GM21526 (cell line): Measurements from ENCODE around the gene NRAS.
"Not testable (repeated sequence)": the region's sequence is repeated elsewhere in the genome, so short reads cannot be mapped to it uniquely, and the experiment has no call there.

ENCODE experiments used
- ATAC-seq: cut with Tn5 transposase; IDR thresholded peaks from one replicate; pipeline ENCODE4 v1.9.1; 2021; ENCODE audit warnings: moderate library complexity; ENCODE audit not compliant: unreplicated experiment, low FRiP score

Gene NRAS

DNA sequence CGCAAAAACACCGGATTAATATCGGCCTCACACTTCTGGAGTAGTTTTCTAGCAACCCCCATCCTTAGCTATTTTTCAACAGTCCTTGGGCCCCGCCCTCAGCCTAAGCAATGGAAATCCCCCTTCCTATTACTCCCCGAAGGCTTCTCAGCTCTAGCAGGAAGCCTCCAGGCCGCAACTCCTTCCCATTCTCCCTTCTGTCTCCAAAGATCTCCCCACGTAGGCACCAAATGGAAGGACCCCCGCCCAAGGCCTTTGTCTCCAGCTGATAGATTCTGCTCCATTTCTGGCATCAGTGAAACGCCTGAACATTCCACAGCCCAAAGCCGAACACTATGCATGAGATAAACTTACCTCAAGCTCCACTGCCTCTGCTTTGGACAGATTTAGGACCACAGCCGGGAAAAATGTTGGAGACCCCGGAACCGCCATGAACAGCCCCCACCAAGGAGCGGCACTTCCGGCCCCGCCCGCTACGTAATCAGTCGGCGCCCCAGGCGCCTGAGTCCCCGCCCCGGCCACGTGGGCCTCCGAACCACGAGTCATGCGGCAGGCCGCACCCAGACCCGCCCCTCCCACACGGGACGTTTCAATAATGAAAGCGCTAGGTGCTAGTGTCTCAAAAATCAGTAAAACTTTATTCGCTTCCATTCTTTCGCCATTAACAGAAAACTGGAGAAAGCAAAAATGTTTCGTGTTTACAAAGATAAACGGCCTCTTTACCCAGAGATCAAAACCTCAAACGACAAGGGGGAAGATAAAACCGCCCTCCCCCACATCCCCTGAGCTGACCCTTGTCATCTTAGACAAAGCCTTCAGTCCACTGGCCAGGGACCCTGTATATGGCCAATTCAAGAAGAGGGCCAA is at the start of gene NRAS:
Gene NRAS (minus strand): TSS at position 468 of the 867 bp plus-strand sequence. CDS start 611 bp downstream, outside the sequence.
- ATAC-seq, result peak; percentile 95

GRCh38 chr1:114764689-114765088 is 48.1 kb upstream of the NRAS start:
- ATAC-seq, result no peak

GRCh38 chr1:114758256-114758832 is 41.8 kb upstream of the NRAS start:
- no peak for ATAC-seq

DNA sequence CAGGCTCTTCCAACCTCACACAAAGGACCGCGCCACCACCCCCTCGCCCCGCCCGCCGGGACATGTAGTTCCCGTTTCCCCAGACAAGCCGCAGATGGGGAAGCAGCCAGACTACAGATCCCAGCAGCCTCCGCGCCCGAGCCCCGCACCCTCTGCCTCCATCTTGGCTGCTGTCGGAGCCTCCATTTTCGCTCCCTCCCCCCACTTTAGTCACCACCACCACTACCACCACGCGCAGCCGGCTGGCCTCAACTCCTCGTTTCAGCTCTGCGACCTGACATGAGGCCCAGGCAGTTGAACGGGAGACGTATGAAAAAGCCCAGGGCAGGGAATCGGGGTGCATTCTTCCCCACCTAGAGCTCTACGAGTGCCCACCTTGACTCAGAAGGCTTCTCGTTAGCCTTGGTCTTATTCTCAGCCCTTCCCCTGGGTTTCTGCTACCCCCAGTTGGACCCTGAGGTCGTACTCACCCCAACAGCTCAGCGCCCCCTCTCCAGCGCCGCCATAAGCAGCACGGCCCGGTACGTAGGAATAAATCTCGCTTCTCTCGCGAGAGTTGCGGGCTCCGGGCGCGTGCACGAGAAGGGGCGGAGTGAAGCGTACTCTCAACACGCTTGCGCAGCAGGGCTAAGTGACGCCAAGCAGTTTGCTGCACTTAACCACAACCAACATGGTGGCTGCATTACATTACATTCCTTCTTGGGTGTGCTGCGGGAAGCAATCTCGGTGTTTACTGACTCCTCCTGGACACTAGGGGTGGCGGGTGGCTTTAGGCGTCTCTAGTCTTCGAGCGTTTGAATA is 41.1 kb upstream of the NRAS start, which contains the start of gene CSDE1:
Gene CSDE1 (minus strand): TSS at position 530 of the 801 bp plus-strand sequence. CDS start 18,094 bp downstream, outside the sequence.
- ATAC-seq, result peak; percentile 82

DNA sequence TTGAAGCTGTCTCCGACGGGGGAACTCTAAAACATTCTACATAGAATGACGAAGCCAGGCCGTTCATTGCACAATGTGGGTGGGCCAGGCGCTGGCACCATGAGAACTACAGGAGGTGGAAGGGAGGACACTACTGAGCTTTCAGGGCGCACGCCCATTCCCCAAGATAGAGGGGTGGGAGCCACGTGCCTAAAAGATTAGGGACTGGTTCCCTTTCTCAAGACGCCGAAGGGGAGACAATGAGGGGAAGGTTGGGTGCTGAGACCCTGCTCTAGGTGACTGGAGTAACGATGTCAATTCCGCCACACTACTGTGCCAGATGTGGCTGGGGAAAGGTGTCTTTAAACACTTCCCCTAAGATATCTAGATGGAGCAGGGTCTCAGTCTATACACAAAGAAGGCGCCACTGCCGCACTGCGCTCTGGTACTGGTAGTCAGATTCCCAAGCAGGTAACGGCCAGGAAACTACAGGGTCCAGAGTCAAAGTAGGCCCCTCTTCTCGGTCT is 40.4 kb upstream of the NRAS start:
- no peak for ATAC-seq

DNA sequence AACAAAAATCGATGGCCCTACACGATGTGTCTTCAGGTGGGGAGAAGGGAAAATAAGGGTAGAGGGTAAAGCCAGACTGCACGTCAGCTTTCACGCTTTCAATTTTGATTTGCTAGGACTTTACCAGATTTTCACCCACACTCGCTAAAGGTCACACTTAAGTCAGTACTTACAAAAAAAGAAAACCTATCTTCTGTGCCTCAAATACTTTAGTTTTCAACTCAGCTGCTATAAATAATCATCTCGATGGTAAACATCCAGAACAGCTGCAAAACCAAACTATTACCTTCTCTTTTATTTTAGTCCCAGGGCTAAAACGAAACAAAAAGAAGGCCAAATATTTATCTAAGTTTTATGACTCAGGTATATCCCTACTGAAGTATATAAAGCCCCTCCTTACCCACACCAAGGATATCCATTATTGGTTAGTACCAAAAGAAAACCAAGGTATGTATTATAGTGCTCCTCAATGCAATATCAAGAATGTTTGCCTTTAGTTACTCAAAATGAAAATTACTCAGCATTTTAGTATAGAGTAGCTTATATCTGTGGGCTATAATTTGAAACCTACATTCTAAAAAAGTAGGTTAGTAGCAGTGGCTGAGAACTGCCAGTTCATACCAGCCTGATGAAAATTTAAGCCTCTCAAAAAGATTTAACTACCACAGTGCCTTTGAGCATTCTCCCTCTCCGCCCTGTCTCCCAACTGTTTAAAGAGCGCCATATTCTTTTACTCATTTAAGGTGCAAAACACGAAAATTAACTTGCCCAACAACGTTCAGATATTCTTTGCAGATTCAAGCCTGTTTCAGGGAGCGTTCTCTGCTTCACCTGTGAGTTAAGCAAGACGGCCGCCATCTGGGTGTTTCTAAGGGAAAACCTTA is 39.7 kb upstream of the NRAS start:
- ATAC-seq, result peak; percentile 37

DNA sequence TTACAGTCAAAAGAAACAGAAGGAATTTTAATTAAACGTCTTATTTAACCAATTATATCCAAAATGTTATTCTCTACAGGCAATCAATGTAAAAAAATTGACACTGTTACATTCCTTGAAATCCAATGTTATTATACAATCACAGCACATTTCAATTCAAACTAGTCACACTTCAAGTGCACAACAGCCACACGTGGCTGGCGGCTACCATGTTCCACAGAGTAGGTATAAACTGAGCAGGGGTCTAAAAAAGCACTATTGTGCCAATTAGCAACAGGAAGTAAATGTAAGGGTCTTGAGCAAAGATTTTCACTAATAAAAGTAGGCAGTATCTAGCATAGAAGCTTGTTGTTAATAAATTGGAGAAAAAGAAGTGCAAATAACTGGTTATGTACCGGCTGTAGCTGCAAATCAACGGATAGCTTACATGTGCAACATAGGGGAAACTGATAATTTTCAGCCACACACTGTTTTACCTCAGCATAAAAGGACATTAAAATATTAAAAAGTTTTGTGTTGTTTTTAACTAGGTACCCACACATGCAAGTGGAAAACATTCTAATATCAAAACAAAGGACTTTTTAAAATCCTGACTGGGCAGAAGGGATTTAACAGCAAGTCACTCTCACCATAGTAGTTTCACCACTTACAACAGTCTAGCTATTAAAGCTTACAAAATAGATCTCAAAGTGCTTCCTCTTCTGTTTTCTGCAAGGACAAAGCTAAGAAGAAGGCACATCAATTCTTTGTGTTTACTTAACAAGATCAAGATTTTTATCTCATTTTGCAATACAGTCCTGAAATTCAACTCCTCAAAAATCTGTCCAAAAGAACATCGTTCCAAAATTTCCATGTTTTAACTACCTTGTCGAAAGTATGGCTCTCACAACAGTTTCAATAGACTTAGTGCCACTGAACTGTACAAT is 38.7 kb upstream of the NRAS start:
- ATAC-seq, result no peak

DNA sequence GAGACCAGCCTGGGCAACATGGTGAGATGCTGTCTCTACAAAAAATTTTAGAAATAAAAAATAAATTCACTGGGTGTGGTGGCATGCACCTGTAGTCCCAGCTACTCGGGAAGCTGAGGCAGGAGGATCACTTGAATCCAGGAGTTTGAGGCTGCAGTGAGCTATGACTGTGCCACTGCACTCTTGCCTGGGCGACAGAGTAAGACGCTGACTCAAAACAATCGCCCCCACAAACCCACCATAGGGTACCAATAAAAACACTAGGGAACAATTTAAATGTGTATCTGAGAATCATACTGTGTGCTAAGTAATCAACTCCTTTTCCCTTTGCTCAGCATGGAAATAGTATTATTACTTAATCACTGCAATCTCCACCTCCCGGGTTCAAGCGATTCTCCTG is 37.1 kb upstream of the NRAS start:
- ATAC-seq, result not testable (repeated sequence)

GRCh38 chr1:114753143-114753542 is 36.6 kb upstream of the NRAS start:
- no peak for ATAC-seq

DNA sequence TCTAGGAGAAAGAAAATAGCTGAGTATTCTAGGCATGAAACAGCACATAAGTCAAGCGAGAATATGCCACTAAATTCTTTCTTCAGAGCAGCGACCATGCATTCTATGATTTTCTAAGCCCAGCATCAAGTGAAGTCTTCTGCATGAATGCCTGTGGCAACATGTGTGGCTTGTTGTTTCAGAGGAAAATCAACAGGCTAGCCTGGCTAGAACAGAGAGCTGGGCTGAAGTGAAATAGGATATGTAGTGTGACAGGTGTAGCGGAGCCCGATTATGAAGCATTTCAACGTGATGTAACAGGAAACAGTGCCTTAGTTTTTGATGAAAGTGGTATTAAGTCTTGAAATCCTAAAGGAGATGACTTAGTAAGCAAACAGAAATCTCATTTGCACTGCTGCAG is 34.2 kb upstream of the NRAS start:
- ATAC-seq, result no peak

DNA sequence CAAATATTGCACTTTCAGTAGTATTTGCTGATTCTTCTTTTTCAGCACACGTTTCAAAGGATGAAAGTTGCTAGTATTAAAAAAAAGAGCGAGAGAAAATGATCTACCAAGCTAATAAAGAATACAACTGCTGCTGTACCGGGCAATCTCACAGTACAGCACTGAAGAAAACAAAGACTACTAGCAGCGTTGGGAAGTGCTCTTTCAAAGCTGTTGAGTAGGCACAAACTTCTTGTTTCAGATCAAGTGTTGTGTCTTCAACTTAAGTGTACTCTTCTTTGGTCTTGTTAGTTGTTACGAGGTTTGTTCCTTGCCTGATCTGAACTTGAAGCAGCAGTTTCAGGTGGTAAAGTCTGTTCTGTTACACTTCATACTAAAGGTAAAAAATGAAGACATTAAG is 33.3 kb upstream of the NRAS start:
- ATAC-seq, result no peak

DNA sequence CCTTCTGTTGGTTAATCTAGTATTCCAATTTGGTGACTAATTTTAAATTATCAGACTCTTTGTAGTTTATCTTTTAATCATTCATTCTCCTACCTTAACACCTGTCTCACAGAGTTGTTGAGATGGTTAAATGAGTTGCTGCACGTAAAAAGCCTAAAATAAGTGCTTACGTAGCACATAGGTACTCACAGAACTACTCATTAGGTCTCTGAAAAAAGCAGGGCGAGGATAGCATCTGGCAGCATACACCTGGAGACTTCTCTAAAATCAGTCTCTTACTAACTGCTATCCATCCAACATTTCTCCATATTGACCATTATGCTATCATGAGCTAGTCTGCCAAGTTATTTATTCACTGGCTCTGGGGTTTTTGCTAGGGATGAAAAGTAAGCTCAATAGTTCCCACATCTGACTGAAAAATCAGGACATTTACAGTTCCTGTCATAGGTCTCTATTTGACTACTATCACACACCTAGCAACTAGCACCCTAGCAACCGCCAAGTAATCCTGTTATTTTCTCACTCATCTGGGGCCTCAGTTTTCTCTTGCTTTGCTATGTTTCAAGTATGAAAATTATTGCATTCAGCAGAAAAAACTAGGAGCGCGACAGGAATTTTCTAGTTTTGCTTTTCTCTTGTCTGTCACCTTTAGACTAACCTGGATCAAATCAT is 30.0 kb upstream of the NRAS start:
- no peak for ATAC-seq

DNA sequence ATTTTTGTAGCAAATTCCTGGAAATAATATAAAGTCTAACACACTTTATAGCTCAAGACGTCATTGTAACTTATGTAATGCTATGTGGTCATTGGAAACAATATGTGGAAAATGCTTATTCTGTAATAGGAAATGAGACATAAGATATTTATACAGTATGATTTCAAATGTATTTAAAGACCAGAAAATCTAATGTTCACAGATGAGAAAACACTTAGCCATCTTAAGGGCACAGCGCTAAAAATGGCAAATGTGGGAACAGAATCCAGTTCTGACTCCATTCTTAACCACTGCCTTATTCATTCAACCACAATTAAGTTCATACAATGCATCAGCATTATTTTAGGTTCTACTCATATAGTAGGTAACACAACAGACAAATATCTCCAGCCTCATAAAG is 28.7 kb upstream of the NRAS start:
- no peak for ATAC-seq

GRCh38 chr1:114741963-114742746 is 25.6 kb upstream of the NRAS start:
- ATAC-seq, result no peak

DNA sequence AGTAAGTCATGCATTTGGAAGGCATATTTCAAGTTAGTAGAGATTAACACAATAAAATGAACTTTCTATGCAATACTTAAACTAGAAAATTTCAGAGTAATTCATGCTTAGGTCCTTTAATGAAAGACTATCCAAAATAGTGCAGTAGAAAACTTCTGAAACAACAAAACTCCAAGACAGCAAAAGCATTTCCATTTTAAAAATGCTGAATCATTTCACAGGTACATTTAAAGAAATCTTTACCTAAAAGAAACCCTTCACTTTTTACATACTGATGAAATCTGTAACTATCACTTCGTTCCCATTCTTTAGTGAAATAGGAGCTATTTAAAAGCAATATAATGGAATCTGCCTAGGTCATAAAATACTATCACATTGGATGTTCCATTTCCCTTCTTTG is 23.8 kb upstream of the NRAS start:
- no peak for ATAC-seq

GRCh38 chr1:114737314-114737849 is 20.8 kb upstream of the NRAS start:
- no peak for ATAC-seq

DNA sequence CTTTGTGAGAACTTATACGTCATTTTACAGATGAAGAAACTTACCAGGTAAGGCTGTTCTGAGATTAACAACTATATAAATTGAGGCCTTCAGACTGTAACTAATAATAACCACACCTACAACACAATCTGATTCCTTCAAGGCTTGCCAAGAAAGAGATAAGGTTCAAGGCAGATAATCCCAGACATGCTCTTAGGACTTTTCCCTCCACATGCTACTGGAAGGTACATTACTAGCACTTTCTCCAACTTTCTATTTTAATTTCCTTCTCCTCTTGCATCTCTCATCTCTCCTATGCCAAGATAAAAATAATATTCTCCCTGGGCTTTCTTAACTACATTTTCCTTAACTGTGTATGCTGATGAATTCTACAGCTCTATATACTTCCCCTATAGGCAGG is 18.9 kb upstream of the NRAS start:
- ATAC-seq, result no peak
